Stomach (tissue), 9 donors: ENCODE measurements around the gene ARHGEF10L. TPM values are rescaled to one million over a fixed set of nuclear protein-coding genes. Genes with fewer than 3 reads are reported as not detected.

Source experiments
- DNase-seq, 2 donors: peaks; one replicate each; pipeline versions ENCODE4 v3.0.0 to v3.0.0-alpha.2; 2013 to 2019
- H3K27ac ChIP-seq, 5 donors: fragments of 200-600 bp in 4 of 5; sonication (generic) in 4 of 5; one replicate each; pipeline ENCODE4 v1.5.1; 2013 to 2019; ENCODE audit warnings: mild to moderate bottlenecking in 1 of 5, moderate library complexity in 1 of 5
- H3K27me3 ChIP-seq, 3 donors: fragments of 200-600 bp; sonication (generic); one replicate each; pipeline ENCODE4 v1.5.1; 2017 to 2019; ENCODE audit warnings: mixed run types in 1 of 3
- H3K36me3 ChIP-seq, 4 donors: fragments of 200-600 bp; sonication (generic); 1 replicate in 3 of 4; 2 replicates in 1 of 4; pipeline ENCODE4 v1.5.1; 2016 to 2019
- H3K4me1 ChIP-seq, 4 donors: fragments of 200-600 bp; sonication (generic); one replicate each; pipeline ENCODE4 v1.5.1; 2016 to 2019
- H3K4me3 ChIP-seq, 4 donors: fragments of 200-600 bp; sonication (generic) in 3 of 4; one replicate each; pipeline ENCODE4 v1.5.1; 2016 to 2019; ENCODE audit warnings: mild to moderate bottlenecking in 1 of 4
- H3K9me3 ChIP-seq, 4 donors: fragments of 200-600 bp; sonication (generic); one replicate each; pipeline ENCODE4 v1.5.1; 2016 to 2019
- CTCF ChIP-seq, 7 experiments: fragments of 450-650 bp in 4 of 7; fragments of 200-600 bp in 3 of 7; sonication (generic) in 3 of 7; IDR thresholded peaks; one replicate each; pipeline ENCODE4 v1.5.1; 2016 to 2019; ENCODE audit warnings: antibody characterized with exemption in 7 of 7, control low read depth in 2 of 7, mild to moderate bottlenecking in 1 of 7
- EP300 ChIP-seq: sonication (generic); formaldehyde crosslinking; IDR thresholded peaks from one replicate; pipeline ENCODE4 v1.6.1; 2017; ENCODE audit warnings: antibody characterized with exemption
- POLR2A ChIP-seq, 4 donors: fragments of 450-650 bp; IDR thresholded peaks; one replicate each; pipeline ENCODE4 v1.6.1; 2016; ENCODE audit warnings: antibody characterized with exemption in 4 of 4, control low read depth in 2 of 4, mild to moderate bottlenecking in 1 of 4, moderate library complexity in 1 of 4
- POLR2AphosphoS5 ChIP-seq, 3 donors: sonication (generic); formaldehyde crosslinking; IDR thresholded peaks; one replicate each; pipeline ENCODE4 v1.6.1; 2016; ENCODE audit warnings: antibody characterized with exemption in 3 of 3
- WGBS, 5 donors: extraction: QIAGEN DNeasy Blood & Tissue Kit in 3 of 5; methylation state at CpG; one replicate each; pipeline versions ENCODE4 v1.1.5 to v1.1.7; 2013 to 2018; 5-methylcytosine and 5-hydroxymethylcytosine counted together
- intact Hi-C: fragments of 100-400 bp; cut with DNase I; formaldehyde crosslinking; loops from one replicate; pipeline ENCODE4 v1.15.1; 2023; ENCODE audit warnings: low total_unique reads
- polyA plus RNA-seq, 3 donors: library from polyadenylated mRNA; stranded (reverse); fragments of 200-250 nt; gene quantifications; one replicate each; pipeline ENCODE4 v1.2.3, GENCODE V29; 2013
- total RNA-seq, 5 donors: library from RNA; depleted of rRNA; stranded (reverse); fragments of >200 nt; gene quantifications; one replicate each; pipeline versions ENCODE4 v1.1.0 to v1.2.3, GENCODE V29; 2014 to 2016
- donor health status: healthy with polysubstance abuse.
- donor health status: Bipolar disorder and iron deficiency.
- donor health status: healthy.

The ARHGEF10L gene
- total and polyA plus RNA-seq, 8 donors: 15.4 to 329 (median 45.0) TPM

GRCh38 chr1:17731460-17731859 is 192.0 kb downstream of the ARHGEF10L start:
- no peaks in the 10 kb centered on the region for H3K36me3 ChIP-seq
- intact Hi-C loops: no loop called here
- DNase-seq: no peak
- peaks cover 0 to 8% (median 0%) of the 10 kb centered on the region in 4 donors for H3K9me3 ChIP-seq
- H3K27ac ChIP-seq: no peak overlapping the region
- no peaks in the 10 kb centered on the region for H3K4me1 ChIP-seq
- peaks cover 0 to 54% (median 20%) of the 10 kb centered on the region in 3 donors for H3K27me3 ChIP-seq
- 59 to 80% (median 70%) methylated on average over 5 of the region's 5 CpGs for WGBS, 5 donors
- no peak overlapping the region for H3K4me3 ChIP-seq
- TF ChIP-seq EP300: no peak

- TF ChIP-seq EP300: no peak
- no peak for TF ChIP-seq CTCF (IDR thresholded peaks at IDR 0.05)
- 67 to 87% (median 77%) methylated on average over 2 of the region's 2 CpGs for WGBS, 5 donors
- DNase-seq: no peak
- H3K27ac ChIP-seq: no peak overlapping the region
- no peak overlapping the region for H3K4me3 ChIP-seq
- H3K36me3 ChIP-seq: no peaks in the 10 kb centered on the region
- H3K9me3 ChIP-seq: peaks cover 0 to 8% (median 0%) of the 10 kb centered on the region in 4 donors
- intact Hi-C loops: no loop called here
- no peaks in the 10 kb centered on the region for H3K4me1 ChIP-seq
- peaks cover 0 to 58% (median 15%) of the 10 kb centered on the region in 3 donors for H3K27me3 ChIP-seq
Observed at GRCh38 chr1:17732475-17732874, 193.0 kb downstream of the ARHGEF10L start.

GRCh38 chr1:17733661-17734060 is 194.2 kb downstream of the ARHGEF10L start:
- Histone ChIP-seq H3K36me3 (no peaks in the 10 kb centered on the region), H3K4me3 (no peak overlapping the region), H3K9me3 (peaks cover 0 to under 1% (median 0%) of the 10 kb centered on the region in 4 donors), H3K27me3 (peaks cover 0 to 57% (median 15%) of the 10 kb centered on the region in 3 donors), H3K27ac (no peak overlapping the region), H3K4me1 (no peaks in the 10 kb centered on the region)
- no peak for TF ChIP-seq POLR2AphosphoS5 (IDR thresholded peaks at IDR 0.05)
- TF ChIP-seq CTCF (IDR thresholded peaks at IDR 0.05): no peak
- TF ChIP-seq EP300: no peak
- no peak for TF ChIP-seq POLR2A (IDR thresholded peaks at IDR 0.05)
- no peak for DNase-seq
- intact Hi-C loops: no loop called here
- WGBS, 5 donors: 48 to 59% (median 53%) methylated on average over 21 of the region's 21 CpGs

- Histone ChIP-seq H3K27ac (no peak overlapping the region), H3K4me3 (no peak overlapping the region), H3K36me3 (no peaks in the 10 kb centered on the region), H3K4me1 (no peaks in the 10 kb centered on the region), H3K9me3 (no peaks in the 10 kb centered on the region), H3K27me3 (peaks cover 0 to 57% (median 14%) of the 10 kb centered on the region in 3 donors)
- TF ChIP-seq POLR2AphosphoS5 (IDR thresholded peaks at IDR 0.05) (no peak), CTCF (IDR thresholded peaks at IDR 0.05) (no peak), EP300 (no peak)
- no peak for DNase-seq
- WGBS, 5 donors: 79 to 85% (median 82%) methylated on average over 7 of the region's 7 CpGs
- intact Hi-C loops: no loop called here
Observed at GRCh38 chr1:17734609-17735008, 195.1 kb downstream of the ARHGEF10L start.

- WGBS, 5 donors: 66 to 76% (median 73%) methylated on average over 2 of the region's 2 CpGs
Observed at GRCh38 chr1:17735348-17735747, 195.8 kb downstream of the ARHGEF10L start.

More at GRCh38 chr1:17735348-17735747, 195.8 kb downstream of the ARHGEF10L start:
- no peak for DNase-seq
- Histone ChIP-seq H3K9me3 (no peaks in the 10 kb centered on the region), H3K4me1 (no peaks in the 10 kb centered on the region), H3K27ac (no peak overlapping the region), H3K27me3 (peaks cover 0 to 57% (median 20%) of the 10 kb centered on the region in 3 donors), H3K4me3 (no peak overlapping the region), H3K36me3 (no peaks in the 10 kb centered on the region)
- intact Hi-C loops: no loop called here
- TF ChIP-seq EP300: no peak
- TF ChIP-seq POLR2A (IDR thresholded peaks at IDR 0.05): no peak
- no peak for TF ChIP-seq CTCF (IDR thresholded peaks at IDR 0.05)
- no peak for TF ChIP-seq POLR2AphosphoS5 (IDR thresholded peaks at IDR 0.05)
